GM12892 (cell line): ENCODE data around the gene PILRA.

Experiments
- POLR2A ChIP-seq: IDR thresholded peaks from 2 replicates; pipeline ENCODE4 v1.6.1; 2011; ENCODE audit warnings: low read depth, low read length, control low read depth
- POLR2AphosphoS5 ChIP-seq: IDR thresholded peaks from 2 replicates; pipeline ENCODE4 v1.6.1; 2011; ENCODE audit warnings: low read depth, low read length, control low read depth

DNA sequence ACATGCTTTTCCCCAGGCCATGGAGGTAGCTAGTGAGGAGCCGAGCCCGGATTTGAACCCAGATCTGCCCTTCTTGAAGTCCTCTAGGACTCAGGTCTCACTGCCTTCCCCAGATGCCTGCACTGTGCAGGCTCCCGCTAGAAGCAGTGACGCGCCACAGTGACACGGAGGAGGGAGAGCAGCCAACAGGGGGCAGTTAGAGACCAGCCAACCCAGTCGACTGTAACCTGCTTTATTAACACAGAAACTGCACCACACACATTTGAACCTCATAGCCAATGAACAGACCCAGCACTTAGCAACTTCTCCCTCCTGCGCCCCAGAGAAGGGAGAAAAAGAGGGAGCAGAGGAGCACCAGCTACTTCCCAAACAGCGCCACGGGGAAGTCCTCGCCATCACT is 27.4 kb downstream of the PILRA start:
- TF ChIP-seq POLR2A (no peak), POLR2AphosphoS5 (no peak)
